K562 (cell line): ENCODE measurements around the gene CAB39. TPM values are rescaled to one million over a fixed set of nuclear protein-coding genes. Genes with fewer than 3 reads are reported as not detected.
A peak's percentile ranks its signal among the peaks of the same experiment; 100 is the strongest.

Source experiments
- ATAC-seq: fragments of 200-7000 bp; cut with Tn5 transposase; 3 replicates; pipeline ENCODE4 v1.9.1; 2020; ENCODE audit warnings: moderate library complexity
- BruUV-seq: library from RNA; stranded (reverse); fragments of 400-500 nt; replicated peaks from 2 replicates; lab custom pipeline; 2021; lab: Mats Ljungman, UMichigan
- CTCF ChIA-PET: fragments of 300-600 bp; formaldehyde crosslinking; extraction: SDS; loops from one replicate; lab custom pipeline; 2021; ENCODE audit warnings: low intra/inter-chr PET ratio; lab: Yijun Ruan, JAX
- POLR2A ChIA-PET: fragments of 300-600, 350-650 bp; sonication (Branson Sonifier 250); formaldehyde crosslinking; extraction: SDS; loops from one replicate; lab custom pipeline; 2021; ENCODE audit warnings: antibody characterized with exemption, inconsistent platforms; lab: Yijun Ruan, JAX
- DNase-seq, 4 experiments: peaks; one replicate each; pipeline versions ENCODE4 v3.0.0 to v3.0.0-alpha.2; 2011 to 2018; ENCODE audit warnings: low spot score in 3 of 4, mixed read lengths in 3 of 4; ENCODE audit errors: extremely low read depth in 1 of 4
- FAIRE-seq: peaks from 2 replicates; lab custom pipeline; 2011; peaks lifted over from hg19 to GRCh38; lab: Jason Lieb, UNC
- H2AFZ ChIP-seq: 2 replicates; pipeline ENCODE4 v1.6.0; 2011; ENCODE audit warnings: low read depth, low read length, control low read depth, inconsistent platforms
- H3K27ac ChIP-seq: fragments of 200-600 bp; 3 replicates; pipeline ENCODE4 v1.8.0; 2011; ENCODE audit warnings: low read depth, mild to moderate bottlenecking, control low read depth, inconsistent platforms, low read length, moderate library complexity, mixed read lengths; ENCODE audit errors: extremely low read depth
- H3K27me3 ChIP-seq, 2 experiments: fragments of 300-600 bp in 1 of 2; 2 replicates in 1 of 2; 3 replicates in 1 of 2; pipeline versions ENCODE4 v1.6.0 to v1.8.0; 2011; ENCODE audit warnings: inconsistent platforms in 2 of 2, low read length in 2 of 2, mild to moderate bottlenecking in 1 of 2, mixed read lengths in 1 of 2, moderate library complexity in 1 of 2; ENCODE audit not compliant: control insufficient read depth in 2 of 2, insufficient read depth in 2 of 2
- H3K36me3 ChIP-seq: fragments of 300-600 bp; 3 replicates; pipeline ENCODE4 v1.8.0; 2011; ENCODE audit warnings: mild to moderate bottlenecking, low read length, inconsistent platforms; ENCODE audit not compliant: control insufficient read depth, insufficient read depth
- H3K4me1 ChIP-seq, 2 experiments: fragments of 200-600 bp in 1 of 2; replicated peaks in 1 of 2; 2 replicates in 1 of 2; 3 replicates in 1 of 2; pipeline versions ENCODE4 v1.5.1 to v1.8.0; 2011; ENCODE audit warnings: inconsistent platforms in 2 of 2, low read length in 2 of 2, mild to moderate bottlenecking in 1 of 2, mixed read lengths in 1 of 2, moderate library complexity in 1 of 2; ENCODE audit not compliant: control insufficient read depth in 2 of 2, insufficient read depth in 2 of 2
- H3K4me2 ChIP-seq: 2 replicates; pipeline ENCODE4 v1.6.1; 2011; ENCODE audit warnings: low read length, control low read depth, inconsistent platforms, mixed read lengths; ENCODE audit not compliant: insufficient read depth
- H3K4me3 ChIP-seq: fragments of 200-600 bp; sonication (generic), shearing (Covaris generic); 2 replicates; pipeline ENCODE4 v1.5.1; 2016; ENCODE audit warnings: control low read depth, inconsistent platforms
- H3K79me2 ChIP-seq: fragments of 200-600 bp; 3 replicates; pipeline ENCODE4 v1.8.0; 2011; ENCODE audit warnings: low read length, inconsistent platforms; ENCODE audit not compliant: control insufficient read depth, insufficient read depth
- H3K9ac ChIP-seq, 2 experiments: 2 replicates each; pipeline versions ENCODE4 v1.6.0 to v1.6.1; 2011; ENCODE audit warnings: low read depth in 2 of 2, low read length in 2 of 2, control low read depth in 1 of 2, inconsistent platforms in 1 of 2, mild to moderate bottlenecking in 1 of 2, mixed read lengths in 1 of 2; ENCODE audit not compliant: insufficient read depth in 1 of 2
- H3K9me1 ChIP-seq: one replicate; pipeline ENCODE4 v1.6.0; 2011; ENCODE audit warnings: inconsistent platforms, mild to moderate bottlenecking, low read length, moderate library complexity; ENCODE audit not compliant: control insufficient read depth, insufficient read depth
- H3K9me3 ChIP-seq: replicated peaks from 2 replicates; pipeline ENCODE4 v1.5.1; 2011; ENCODE audit warnings: low read depth, low read length, inconsistent platforms; ENCODE audit not compliant: control insufficient read depth, insufficient read depth
- H4K20me1 ChIP-seq: replicated peaks from 2 replicates; pipeline ENCODE4 v1.6.1; 2011; ENCODE audit warnings: low read length, inconsistent platforms, mixed read lengths; ENCODE audit not compliant: control insufficient read depth, insufficient read depth
- NR3C1 ChIP-seq: sonication (generic); formaldehyde crosslinking; IDR thresholded peaks from 2 replicates; pipeline ENCODE4 v1.8.1; 2022; ENCODE audit warnings: missing genetic modification reagents
- SAFB2 ChIP-seq: fragments of 200-400 bp; formaldehyde crosslinking; IDR thresholded peaks from 2 replicates; pipeline ENCODE4 v1.6.1; 2018; ENCODE audit warnings: borderline replicate concordance, low read length, low read depth, moderate library complexity; ENCODE audit not compliant: severe bottlenecking
- ZNF23 ChIP-seq: fragments of 250-450 bp; sonication (Bioruptor Pico); IDR thresholded peaks from 2 replicates; pipeline ENCODE4 v1.4.0; 2020; ENCODE audit warnings: mild to moderate bottlenecking
- WGBS: fragments of 100-300 bp; shearing (Covaris generic); methylation state at CpG from one replicate; pipeline ENCODE4 v1.1.6; 2016; ENCODE audit warnings: low coverage, mixed read lengths; ENCODE audit not compliant: insufficient coverage; ENCODE audit errors: missing lambda C conversion rate; 5-methylcytosine and 5-hydroxymethylcytosine counted together
- in situ Hi-C: fragments of 300-500 bp; cut with MboI; formaldehyde crosslinking; loops from 4 replicates; pipeline ENCODE4 v1.15.0; 2018; ENCODE audit warnings: inconsistent platforms, mixed read lengths
- intact Hi-C: fragments of 100-400 bp; cut with micrococcal nuclease; formaldehyde crosslinking; loops from 2 replicates; pipeline ENCODE4 v1.14.2; 2022
- polyA plus RNA-seq, 8 experiments: library from polyadenylated mRNA; depleted of rRNA in 4 of 8; stranded (reverse) in 5 of 8; unstranded in 3 of 8; fragments of >200 nt; fragmentation: Nextera tagmentation in 2 of 8; fragmentation: Illumina TruSeq in 1 of 8; extraction: Ambion mirVana in 2 of 8; extraction: Trizol in 1 of 8; gene quantifications; 2 replicates each; pipeline versions ENCODE4 v1.2.1 to v1.2.3, GENCODE V29; 2011 to 2014; ENCODE audit warnings: inconsistent platforms in 1 of 8, missing spikeins in 1 of 8
- total RNA-seq, 7 experiments: library from RNA; depleted of rRNA in 6 of 7; stranded (reverse); fragments of >200 nt in 6 of 7; fragmentation: Illumina TruSeq in 2 of 7; extraction: Trizol in 2 of 7; gene quantifications; 2 replicates each; pipeline versions ENCODE4 v1.2.1 to v1.2.3, GENCODE V29; 2011 to 2021; ENCODE audit warnings: low replicate concordance in 1 of 7
- TF ChIP-seq, protein P1 (sequence below): fragments of 250-450 bp; sonication (Bioruptor Pico); IDR thresholded peaks from 2 replicates; pipeline ENCODE4 v1.8.0; 2022; ENCODE audit warnings: inconsistent platforms
- TF ChIP-seq, protein P2 (sequence below), 2 experiments: fragments of 450-650 bp; conservative IDR thresholded peaks; 2 replicates each; pipeline ENCODE4 v1.6.1; 2017; ENCODE audit warnings: mild to moderate bottlenecking in 2 of 2, moderate library complexity in 2 of 2
- TF ChIP-seq, protein P3 (sequence below): sonication (generic); formaldehyde crosslinking; IDR thresholded peaks from 2 replicates; pipeline ENCODE4 v1.8.1; 2022; ENCODE audit warnings: missing genetic modification reagents

Gene CAB39
- total and polyA plus RNA-seq, 9 of the 15 experiments (the other 6 are each of a cell fraction or from before 2014, with no cell fraction given) = 27.2 to 94.4 (median 70.1) TPM

DNA sequence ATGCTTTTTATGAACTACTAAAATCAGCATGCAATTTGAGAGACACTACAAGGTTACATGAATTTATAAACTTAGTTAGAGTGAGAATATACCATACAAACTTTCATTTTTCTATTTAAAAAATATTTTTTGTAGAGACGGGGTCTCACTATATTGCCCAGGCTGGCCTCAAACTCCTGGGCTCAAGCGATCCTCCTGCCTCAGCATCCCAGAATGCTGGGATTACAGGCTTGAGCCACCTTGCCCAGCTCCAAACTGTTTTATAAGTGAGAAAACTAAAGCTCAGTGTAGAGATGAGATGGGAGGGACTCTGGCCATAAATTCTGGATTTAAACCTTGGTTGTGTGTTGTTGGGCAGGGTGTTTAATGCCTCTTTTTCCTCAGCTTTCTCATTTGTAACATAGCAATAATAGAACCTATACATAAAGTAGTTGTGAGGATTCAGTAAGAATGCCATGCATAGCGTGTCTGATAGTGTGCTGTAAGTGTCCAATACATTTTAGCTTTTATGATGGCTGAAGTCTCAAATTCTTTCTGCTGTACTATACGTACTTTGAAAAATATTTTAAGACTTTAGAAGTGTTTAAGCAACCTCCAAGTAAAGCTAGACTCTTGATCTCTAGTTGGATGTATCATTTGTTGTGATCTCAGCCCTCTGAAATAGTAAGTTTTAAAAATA lies 9.7 kb downstream of the CAB39 start:
- ChIA-PET POLR2A (interaction anchor here (0.9 to 1.4 kb wide), 2 partner anchors 8 to 9 kb away, joined by 3 to 5 read pairs; no protein-coding TSS in a partner anchor), CTCF (no interaction called here)
- H3K9me1 ChIP-seq = no peaks in the 10 kb centered on the region
- H3K79me2 ChIP-seq = peaks cover 94% of the 10 kb centered on the region
- TF ChIP-seq NR3C1 = no peak
- peaks cover 76% of the 10 kb centered on the region for H3K36me3 ChIP-seq
- ATAC-seq (no peak), DNase-seq (no peak), FAIRE-seq (no peak)
- peaks cover 3 to 15% of the 10 kb centered on the region in 2 experiments; a peak in 2 of 5 replicates for H3K4me1 ChIP-seq
- 94% methylated on average over 4 of the region's 4 CpGs for WGBS
- H3K9ac ChIP-seq = no peak overlapping the region
- no peaks in the 10 kb centered on the region for H3K27me3 ChIP-seq
- no peak overlapping the region for H3K27ac ChIP-seq
- BruUV-seq = no TSS peak
- no peak overlapping the region for H3K4me2 ChIP-seq
- in situ Hi-C loops (no loop called here), intact Hi-C loops (no loop called here)
- H3K4me3 ChIP-seq = no peak overlapping the region
- H4K20me1 ChIP-seq = peaks cover 14% of the 10 kb centered on the region; the same call in 1 of the 2 replicates
- H3K9me3 ChIP-seq = no peaks in the 10 kb centered on the region
- H2AFZ ChIP-seq = no peak overlapping the region

DNA sequence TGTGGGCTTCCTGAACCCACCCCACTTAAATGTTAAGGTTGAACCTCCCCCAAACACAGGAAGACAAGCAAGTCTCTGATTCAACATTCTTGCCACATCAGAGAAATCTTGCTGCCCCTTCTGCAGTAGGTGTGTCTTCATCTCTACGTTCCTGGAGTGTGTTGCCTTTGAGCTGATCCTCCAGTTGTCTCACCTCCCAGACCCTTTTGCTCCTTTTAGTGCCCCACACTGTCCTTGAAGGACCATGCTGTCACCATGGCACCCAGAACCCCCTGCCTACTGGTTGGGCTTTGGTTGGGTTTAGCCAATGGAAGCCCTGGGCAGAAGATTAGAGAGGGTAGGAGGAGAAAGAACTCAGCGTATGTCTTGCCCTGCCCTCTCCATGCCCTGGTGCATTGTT lies 10.7 kb downstream of the CAB39 start:
- Histone ChIP-seq H3K79me2 (peaks cover 93% of the 10 kb centered on the region), H3K4me3 (no peak overlapping the region), H3K4me2 (no peak overlapping the region), H3K27me3 (no peaks in the 10 kb centered on the region), H3K9ac (no peak overlapping the region), H3K4me1 (peaks cover 3 to 5% of the 10 kb centered on the region in 2 experiments; a peak in 3 of 5 replicates), H3K9me3 (no peaks in the 10 kb centered on the region), H3K36me3 (peaks cover 67% of the 10 kb centered on the region), H4K20me1 (peaks cover 4% of the 10 kb centered on the region; the same call in 1 of the 2 replicates), H3K27ac (no peak overlapping the region), H2AFZ (no peak overlapping the region), H3K9me1 (no peaks in the 10 kb centered on the region)
- ChIA-PET CTCF (no interaction called here), POLR2A (interaction anchor here (1.4 kb wide), 1 partner anchor 9 kb away, joined by 5 read pairs; no protein-coding TSS in a partner anchor)
- intact Hi-C loops (no loop called here), in situ Hi-C loops (no loop called here)
- DNase-seq (peak in 1 of 4 experiments; percentile 21), FAIRE-seq (no peak), ATAC-seq (no peak)
- no TSS peak for BruUV-seq
- no CpG with 5 or more reads among the region's 2 CpGs for WGBS
- TF ChIP-seq ZNF23 = no peak
- no peak for TF ChIP-seq SAFB2
- TF ChIP-seq, protein P1, sequence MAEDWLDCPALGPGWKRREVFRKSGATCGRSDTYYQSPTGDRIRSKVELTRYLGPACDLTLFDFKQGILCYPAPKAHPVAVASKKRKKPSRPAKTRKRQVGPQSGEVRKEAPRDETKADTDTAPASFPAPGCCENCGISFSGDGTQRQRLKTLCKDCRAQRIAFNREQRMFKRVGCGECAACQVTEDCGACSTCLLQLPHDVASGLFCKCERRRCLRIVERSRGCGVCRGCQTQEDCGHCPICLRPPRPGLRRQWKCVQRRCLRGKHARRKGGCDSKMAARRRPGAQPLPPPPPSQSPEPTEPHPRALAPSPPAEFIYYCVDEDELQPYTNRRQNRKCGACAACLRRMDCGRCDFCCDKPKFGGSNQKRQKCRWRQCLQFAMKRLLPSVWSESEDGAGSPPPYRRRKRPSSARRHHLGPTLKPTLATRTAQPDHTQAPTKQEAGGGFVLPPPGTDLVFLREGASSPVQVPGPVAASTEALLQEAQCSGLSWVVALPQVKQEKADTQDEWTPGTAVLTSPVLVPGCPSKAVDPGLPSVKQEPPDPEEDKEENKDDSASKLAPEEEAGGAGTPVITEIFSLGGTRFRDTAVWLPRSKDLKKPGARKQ (CRISPR knock-in tag) = no peak
- TF ChIP-seq, protein P2, sequence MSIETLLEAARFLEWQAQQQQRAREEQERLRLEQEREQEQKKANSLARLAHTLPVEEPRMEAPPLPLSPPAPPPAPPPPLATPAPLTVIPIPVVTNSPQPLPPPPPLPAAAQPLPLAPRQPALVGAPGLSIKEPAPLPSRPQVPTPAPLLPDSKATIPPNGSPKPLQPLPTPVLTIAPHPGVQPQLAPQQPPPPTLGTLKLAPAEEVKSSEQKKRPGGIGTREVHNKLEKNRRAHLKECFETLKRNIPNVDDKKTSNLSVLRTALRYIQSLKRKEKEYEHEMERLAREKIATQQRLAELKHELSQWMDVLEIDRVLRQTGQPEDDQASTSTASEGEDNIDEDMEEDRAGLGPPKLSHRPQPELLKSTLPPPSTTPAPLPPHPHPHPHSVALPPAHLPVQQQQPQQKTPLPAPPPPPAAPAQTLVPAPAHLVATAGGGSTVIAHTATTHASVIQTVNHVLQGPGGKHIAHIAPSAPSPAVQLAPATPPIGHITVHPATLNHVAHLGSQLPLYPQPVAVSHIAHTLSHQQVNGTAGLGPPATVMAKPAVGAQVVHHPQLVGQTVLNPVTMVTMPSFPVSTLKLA (conservative IDR thresholded peaks at IDR 0.05) = no peak
- TF ChIP-seq, protein P3, sequence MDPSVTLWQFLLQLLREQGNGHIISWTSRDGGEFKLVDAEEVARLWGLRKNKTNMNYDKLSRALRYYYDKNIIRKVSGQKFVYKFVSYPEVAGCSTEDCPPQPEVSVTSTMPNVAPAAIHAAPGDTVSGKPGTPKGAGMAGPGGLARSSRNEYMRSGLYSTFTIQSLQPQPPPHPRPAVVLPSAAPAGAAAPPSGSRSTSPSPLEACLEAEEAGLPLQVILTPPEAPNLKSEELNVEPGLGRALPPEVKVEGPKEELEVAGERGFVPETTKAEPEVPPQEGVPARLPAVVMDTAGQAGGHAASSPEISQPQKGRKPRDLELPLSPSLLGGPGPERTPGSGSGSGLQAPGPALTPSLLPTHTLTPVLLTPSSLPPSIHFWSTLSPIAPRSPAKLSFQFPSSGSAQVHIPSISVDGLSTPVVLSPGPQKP (CRISPR knock-in tag) = no peak
